Neural cell (in vitro differentiated cells): ENCODE measurements around the gene TMEM135.

Experiments used
- CTCF ChIP-seq: fragments of 450-650 bp; IDR thresholded peaks from 2 replicates; pipeline ENCODE4 v1.5.1; 2014; ENCODE audit warnings: antibody characterized with exemption, mild to moderate bottlenecking, moderate library complexity; ENCODE audit not compliant: poor library complexity, severe bottlenecking
- EP300 ChIP-seq: fragments of 450-650 bp; conservative IDR thresholded peaks from 2 replicates; pipeline ENCODE4 v1.6.1; 2014; ENCODE audit warnings: antibody characterized with exemption, mild to moderate bottlenecking, moderate library complexity; ENCODE audit not compliant: poor library complexity, severe bottlenecking
- EZH2 ChIP-seq: fragments of 200-600, 300-800 bp; shearing (Covaris generic), sonication (generic); IDR thresholded peaks from 2 replicates; pipeline ENCODE4 v1.6.1; 2014; ENCODE audit warnings: antibody characterized with exemption, low read length, borderline replicate concordance, mild to moderate bottlenecking; ENCODE audit not compliant: insufficient read depth, poor library complexity, severe bottlenecking
- MXI1 ChIP-seq: fragments of 450-650 bp; conservative IDR thresholded peaks from 2 replicates; pipeline ENCODE4 v1.6.1; 2014; ENCODE audit warnings: antibody characterized with exemption, mild to moderate bottlenecking; ENCODE audit not compliant: poor library complexity, severe bottlenecking
- POLR2AphosphoS5 ChIP-seq: IDR thresholded peaks from 2 replicates; pipeline ENCODE4 v1.6.1; 2012
- RAD21 ChIP-seq: fragments of 450-650 bp; conservative IDR thresholded peaks from 2 replicates; pipeline ENCODE4 v1.6.1; 2014; ENCODE audit warnings: antibody characterized with exemption, mild to moderate bottlenecking, moderate library complexity
- REST ChIP-seq: IDR thresholded peaks from 2 replicates; pipeline ENCODE4 v1.6.1; 2012; ENCODE audit warnings: borderline replicate concordance
- SMC3 ChIP-seq: fragments of 450-650 bp; conservative IDR thresholded peaks from 2 replicates; pipeline ENCODE4 v1.6.1; 2014; ENCODE audit warnings: antibody characterized with exemption, mild to moderate bottlenecking, moderate library complexity; ENCODE audit not compliant: poor library complexity

- TF ChIP-seq EP300 (no peak), CTCF (no peak), MXI1 (no peak), EZH2 (no peak), POLR2AphosphoS5 (no peak), RAD21 (no peak), REST (no peak), SMC3 (no peak)
Measured at GRCh38 chr11:87265132-87265531, 227.4 kb downstream of the TMEM135 start.
